ENCODE data around the gene POGK.

POGK gene

DNA sequence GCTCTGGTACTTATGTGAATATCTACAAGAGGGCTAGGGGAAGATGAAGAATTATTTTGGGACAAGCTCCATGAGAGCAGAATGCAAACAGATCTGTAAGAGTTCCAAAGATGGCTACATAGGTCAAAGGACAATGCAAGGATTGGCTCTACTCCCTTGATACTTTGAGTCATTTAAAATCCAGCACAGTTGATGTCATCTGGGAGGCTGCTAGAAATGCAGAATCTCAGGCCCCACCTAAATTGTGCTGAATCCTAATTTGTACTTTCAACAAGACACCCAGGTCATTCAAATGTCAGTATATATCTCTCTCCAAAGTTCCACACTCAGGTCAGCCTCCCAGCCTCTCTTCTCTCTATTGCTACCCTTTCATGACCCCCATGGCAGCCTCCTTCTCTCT, 60.5 kb downstream of the POGK start:
- DNase-seq (ENCODE audit: low read depth in 1 of 2, low spot score in 1 of 2): no peak

- DNase-seq (ENCODE audit: low read depth in 1 of 2, low spot score in 1 of 2): no peak
These were observed 61.7 kb downstream of the POGK start for GRCh38 chr1:166900987-166901386.

GRCh38 chr1:166902279-166902678, 63.0 kb downstream of the POGK start:
- DNase-seq (ENCODE audit: low read depth in 1 of 2, low spot score in 1 of 2): no peak

DNA sequence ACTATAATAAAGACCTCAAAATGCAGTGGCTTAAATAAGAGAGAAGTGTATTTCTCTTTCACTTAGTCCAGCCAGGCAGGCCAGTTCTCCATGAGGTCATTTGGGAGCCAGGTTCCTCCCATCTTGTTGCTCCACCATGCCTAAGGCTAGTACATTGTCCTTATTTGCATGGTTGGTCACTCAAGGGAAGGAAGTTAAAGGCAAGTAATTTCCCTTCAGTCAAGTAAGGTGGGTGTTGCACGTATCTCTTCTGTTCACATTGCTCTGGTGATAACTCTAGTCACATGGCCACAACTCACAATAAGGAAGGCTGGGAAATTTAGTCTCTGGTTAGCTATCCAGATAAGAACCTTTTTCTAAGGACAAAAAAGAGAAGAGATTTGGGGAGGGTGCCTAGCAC, 64.0 kb downstream of the POGK start:
- DNase-seq (ENCODE audit: low read depth in 1 of 2, low spot score in 1 of 2): no peak

DNA sequence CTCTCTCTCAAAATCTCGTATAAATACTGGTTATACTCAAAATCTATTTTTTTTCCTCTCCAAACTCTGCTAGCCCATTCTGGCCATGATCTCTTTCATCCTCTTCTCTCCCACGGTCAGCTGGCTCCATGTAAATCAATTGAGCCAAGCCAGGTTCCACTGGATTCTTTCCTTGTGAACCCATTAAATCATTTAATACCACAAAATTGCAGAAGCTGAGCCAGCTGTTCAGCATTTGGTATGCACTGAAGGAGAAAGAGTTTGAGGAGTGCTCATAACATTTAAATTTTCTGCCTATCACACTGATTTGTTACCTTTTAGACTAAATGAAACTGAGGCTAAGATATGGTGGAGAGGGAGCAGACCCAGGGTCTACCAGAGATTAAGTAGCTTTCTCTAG, 65.9 kb downstream of the POGK start:
- DNase-seq (ENCODE audit: low read depth in 1 of 2, low spot score in 1 of 2): no peak

- DNase-seq (ENCODE audit: low read depth in 1 of 2, low spot score in 1 of 2): no peak
These were observed 66.6 kb downstream of the POGK start for GRCh38 chr1:166905900-166906299.
